Measurements from ENCODE around the gene TMEM169.

TMEM169 gene, protein sequence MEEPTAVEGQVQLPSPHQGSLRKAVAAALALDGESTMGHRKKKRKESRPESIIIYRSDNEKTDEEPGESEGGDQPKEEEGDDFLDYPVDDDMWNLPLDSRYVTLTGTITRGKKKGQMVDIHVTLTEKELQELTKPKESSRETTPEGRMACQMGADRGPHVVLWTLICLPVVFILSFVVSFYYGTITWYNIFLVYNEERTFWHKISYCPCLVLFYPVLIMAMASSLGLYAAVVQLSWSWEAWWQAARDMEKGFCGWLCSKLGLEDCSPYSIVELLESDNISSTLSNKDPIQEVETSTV

DNA sequence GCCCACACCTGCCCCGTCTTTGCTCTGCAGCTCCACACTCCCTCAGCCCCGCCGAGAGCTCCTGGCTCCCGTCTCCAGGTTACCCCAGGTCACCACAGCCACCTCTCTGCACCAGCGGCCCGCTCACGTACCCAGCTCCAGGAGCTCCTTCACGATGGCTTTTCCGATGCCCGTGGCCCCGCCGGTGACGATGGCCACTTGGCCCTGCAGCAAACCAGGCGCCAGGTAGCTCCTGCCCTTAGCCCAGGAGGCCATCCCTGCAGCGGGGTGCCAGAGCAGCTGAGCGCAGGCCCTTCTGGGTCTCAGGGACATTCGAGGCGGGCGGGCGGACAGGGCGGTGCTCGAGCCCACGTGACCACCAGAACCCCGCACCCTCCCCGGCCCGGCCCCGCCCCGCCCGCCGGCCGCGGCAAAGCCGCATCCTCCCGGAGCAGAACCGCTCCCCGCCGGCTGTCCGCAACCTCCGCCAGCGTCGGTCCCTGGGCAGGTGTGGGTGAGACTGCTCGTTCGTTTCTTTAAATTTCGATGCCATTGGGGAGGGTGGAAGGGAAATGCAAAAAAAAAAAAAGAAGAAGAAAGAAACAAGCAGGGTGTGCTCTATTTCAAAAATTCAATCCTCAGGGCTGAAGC, at the start of gene TMEM169, which contains the start of gene PECR:
TMEM169 (plus strand) TSS at position 433 of the 630 bp plus-strand sequence. CDS start 14,045 bp downstream, outside the sequence.
PECR (minus strand) TSS at position 323 of the 630 bp plus-strand sequence; CDS start at position 255, 68 bp downstream.
- peak; percentile 66 for DNase-seq

DNA sequence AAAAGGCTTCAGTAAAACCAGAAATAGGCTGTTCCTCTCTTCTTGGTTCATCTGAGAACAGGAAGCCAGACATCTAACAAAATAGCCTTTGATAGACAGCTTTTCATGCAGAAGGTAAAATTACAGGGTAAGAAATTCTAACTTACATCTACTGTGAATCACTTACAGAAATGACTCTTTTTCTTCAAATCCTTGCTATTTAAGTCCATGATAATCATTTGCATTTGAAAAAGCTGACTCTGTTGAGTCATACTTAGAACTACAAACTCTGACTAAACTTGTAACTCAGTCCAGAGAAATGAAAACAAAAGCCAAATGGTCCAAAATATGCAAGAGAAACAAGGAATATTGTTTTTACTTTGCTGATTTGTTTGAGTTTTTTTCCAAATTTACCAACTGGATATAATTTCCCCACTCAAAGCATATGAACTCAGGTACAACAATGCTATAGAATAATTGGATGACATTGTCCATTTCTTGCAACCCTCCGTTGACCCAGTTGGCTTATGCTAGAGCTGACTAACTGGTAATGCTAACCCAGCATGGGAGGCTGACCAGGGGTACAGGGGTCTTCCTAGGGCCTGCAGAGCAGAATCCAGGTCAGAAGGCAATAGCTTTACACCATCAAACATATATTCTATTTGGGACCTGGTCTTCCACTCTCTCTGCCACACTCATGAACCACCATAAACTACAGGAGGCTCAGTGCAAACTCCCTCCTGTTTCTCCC, 49.6 kb upstream of the TMEM169 start:
- DNase-seq: no peak

DNA sequence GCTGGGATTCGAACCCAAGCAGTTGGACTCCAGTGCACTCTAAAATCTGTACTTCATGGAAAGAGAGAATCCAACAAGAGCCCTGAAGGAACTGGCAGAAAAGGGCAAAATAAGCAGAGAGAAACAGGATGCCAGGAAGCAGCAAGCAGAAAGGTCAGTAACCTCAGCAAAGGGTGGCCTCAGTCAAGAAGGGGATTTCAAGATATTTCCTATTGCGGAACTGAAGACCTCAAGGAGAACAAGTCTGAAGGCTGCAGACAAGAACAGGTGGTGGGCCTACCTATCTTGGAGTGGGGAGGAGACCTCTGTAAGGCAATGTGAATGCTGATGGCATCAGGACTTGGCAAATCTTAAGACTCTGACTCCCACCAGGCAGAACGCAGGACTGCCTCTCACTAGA, 48.3 kb upstream of the TMEM169 start:
- DNase-seq: no peak

DNA sequence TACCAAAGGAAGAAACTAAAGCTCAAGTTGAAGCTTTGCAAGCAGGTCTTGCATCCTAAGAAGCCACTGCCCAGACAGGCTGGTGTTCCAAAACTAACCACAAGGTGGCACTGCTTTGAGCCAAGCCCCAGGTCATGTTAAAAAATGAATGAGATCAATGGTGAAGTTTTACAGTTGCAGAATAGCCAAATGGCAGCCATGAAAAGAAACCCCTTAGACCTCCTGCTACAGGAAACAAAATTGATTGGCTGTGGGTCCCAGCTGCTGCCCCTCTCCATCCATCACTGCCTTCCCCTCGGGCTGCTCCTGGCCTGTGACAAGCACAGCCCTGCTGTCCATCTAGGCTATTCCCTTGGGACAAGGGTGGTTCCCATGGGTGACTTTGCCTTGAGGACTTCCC, 47.7 kb upstream of the TMEM169 start:
- no peak for DNase-seq

DNA sequence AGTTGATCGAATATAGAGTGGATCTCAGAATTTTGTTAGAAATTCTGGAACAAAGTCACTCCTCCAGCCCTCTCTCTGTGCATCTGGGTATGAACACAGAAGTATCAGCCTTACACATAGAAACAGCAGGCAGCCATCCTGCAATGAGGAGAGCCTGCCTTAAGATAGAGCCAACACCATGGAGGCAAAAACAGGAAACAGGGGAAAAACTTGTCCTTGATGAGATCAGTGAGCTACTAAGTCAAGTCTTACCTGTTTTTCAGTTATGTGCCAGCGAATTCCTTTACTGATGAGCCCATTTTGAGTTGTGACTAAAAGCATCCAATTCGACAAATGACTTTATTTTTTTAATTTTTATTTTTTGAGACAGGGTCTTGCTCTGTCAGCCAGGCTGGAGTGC, 41.8 kb upstream of the TMEM169 start:
- no peak for DNase-seq

DNA sequence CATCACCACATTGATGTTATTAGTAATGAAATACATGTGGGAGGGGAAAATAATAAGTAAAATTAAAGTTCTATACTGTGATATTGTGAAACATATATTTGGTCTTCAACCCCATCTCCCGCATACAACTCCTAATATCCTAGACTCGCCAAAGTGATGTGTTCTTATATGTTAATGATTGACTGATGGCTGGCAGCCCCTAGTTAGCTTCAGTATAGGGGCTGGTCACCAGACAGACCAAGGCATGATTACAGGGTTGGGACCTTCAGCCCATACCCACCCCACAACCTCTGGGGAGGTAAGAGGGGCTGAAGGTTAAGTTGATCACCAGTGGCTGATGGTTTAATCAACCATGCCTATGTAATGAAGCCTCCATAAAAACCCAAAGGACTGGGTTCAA, 40.3 kb upstream of the TMEM169 start:
- DNase-seq: no peak

DNA sequence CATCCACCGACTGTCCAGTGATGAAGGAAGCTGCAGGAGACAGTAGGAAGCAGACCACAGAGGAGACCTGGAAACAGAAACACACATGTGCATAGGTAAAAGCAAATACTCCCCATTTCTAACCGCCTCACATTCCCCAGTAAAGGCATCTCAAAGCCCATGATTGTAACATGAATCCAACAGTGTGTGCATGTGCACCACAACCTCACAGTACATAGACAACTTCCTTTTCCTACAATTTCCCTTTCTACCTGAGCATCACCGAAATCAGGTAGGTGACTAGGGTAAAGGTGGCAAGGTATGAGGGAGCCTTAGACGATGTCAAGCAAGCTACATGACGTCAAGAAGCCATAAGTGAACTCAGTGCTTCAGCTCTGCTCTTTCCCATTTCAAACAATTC, 37.8 kb upstream of the TMEM169 start:
- no peak for DNase-seq

DNA sequence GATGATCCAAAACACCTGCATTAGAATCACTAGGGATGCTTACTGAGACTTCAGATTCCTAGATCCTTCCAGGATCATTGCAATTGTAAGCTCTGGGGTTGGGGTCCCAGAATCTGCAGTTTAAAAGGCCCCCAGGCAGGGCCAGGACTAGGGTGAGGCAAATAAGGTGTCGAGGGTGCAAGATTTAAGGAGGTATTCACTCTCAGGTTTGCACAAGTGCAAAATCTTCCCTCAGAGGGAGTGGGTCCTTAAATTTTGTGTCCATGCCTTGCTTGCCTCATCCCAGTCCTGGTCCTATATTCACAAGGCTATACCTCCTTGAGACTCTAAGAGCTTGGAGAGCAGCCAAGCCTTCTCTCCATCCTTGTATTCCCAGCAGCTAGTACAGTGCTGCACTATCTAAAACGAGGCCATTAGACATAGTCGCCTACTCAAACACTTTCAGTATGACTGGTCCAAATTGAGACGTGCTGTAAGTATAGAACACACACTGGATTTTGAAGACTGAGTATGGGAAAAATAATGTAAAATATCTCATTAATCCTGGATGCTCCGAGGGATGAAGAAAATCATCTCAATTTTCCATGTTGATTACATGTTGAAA, 36.7 kb upstream of the TMEM169 start:
- DNase-seq: no peak

DNA sequence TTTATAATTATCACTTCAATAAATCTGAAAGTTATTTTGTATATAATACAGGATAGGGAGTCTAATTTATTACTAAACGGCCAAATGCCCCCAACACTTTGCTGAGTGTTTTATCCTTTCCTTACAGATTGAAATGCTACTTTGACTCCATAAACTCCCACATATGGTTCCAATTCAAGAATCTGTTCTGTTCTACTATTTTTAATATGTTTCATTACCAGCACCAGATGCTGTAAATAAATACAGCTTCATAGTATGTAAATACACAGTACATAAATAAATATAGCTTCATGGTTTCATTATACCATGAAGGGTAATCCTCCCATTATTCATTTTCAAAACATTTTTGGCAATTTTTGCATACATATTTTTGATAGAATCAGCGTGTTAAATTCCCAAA, 34.3 kb upstream of the TMEM169 start:
- no peak for DNase-seq

DNA sequence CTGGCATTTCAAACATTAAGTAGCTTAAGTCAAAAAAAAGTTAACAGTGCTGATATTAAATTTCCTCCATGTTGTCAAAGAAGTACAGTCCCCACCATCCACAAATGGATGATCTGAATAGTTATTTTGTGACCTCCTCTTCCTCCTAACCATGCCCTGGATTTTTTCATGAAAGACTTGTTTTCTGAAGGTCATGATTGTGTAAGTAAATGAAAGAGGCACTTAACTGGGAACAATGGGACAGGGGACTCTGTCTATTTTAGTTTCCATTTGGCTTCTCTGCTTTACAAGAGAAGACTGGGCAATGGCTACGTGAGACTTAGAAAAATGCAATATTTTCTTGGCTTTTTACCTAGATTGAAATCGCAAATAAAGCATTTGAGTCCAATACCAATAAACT, 32.3 kb upstream of the TMEM169 start:
- no peak for DNase-seq

DNA sequence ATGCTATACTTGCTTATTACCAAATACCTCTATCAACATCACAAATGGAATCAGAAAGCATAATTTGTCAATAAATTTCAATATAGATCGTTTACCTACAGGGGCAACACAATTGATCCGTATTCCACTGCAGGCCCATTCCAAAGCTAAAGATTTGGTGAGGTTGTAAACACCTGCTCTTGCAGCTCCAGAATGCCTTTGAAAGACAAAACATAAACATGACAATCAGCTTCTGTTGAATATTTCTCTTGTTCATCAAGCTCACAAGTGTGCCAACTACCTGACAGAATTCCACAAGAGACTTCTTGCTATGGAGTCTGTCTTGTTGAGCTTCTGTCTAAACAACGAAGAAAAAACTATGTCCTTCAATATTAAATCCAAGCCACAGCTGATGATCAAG, 30.4 kb upstream of the TMEM169 start:
- DNase-seq: no peak

DNA sequence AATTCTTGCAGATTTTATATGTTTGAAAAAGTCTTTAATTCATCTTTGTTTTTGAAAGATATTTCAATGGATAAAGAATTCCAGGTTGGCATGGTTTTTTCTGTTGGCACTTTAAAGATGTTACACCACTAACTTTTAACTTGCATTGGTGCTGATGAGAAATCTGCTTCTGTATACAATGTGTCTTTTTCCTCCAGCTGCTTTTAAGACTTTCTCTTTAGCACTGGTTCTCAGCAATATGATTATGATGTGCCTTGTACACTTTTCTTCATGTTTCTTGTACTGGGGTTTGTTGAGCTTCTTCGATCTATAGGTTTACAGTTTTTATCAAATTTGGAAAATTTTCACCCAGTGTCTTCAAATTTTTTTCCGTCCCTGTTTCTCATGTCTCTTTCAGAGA, 29.3 kb upstream of the TMEM169 start:
- no peak for DNase-seq

DNA sequence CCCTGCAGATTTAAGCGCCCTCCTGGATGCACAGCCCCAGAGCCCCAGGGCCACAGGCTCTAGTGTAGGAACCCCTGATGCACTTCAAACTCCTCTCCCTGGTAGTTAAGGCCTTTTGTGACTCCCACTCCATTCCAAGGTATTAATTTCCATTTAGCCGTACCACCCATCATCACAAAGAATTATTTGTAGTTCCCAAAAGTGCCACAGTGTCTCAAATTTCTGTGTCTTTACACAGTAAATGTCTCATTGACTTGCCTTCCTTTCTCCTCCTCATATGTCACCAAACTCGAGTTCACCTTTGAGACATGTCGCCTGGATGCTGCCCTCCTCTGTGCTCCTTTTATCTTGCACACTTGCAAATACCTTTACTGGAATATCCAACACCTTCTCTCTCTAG, 26.0 kb upstream of the TMEM169 start:
- no peak for DNase-seq

DNA sequence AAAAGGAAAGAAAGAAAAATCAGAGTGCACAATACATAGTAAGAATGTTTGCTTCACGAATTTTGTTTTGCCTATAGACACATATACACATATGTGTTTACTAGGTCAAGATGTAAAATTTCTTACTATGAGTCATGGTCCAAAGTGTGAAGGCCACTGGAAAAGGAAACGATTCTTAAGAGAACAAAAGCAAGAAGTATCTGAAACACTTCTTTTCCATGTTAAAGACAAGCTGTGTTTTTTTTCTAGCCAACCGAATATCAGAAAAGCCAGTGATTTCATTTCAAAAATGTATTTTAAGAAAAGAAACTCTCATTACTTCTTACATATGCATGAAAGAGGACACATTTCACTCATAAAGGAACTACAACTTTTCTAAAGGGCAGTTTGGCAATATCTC, 25.0 kb upstream of the TMEM169 start:
- DNase-seq: no peak

DNA sequence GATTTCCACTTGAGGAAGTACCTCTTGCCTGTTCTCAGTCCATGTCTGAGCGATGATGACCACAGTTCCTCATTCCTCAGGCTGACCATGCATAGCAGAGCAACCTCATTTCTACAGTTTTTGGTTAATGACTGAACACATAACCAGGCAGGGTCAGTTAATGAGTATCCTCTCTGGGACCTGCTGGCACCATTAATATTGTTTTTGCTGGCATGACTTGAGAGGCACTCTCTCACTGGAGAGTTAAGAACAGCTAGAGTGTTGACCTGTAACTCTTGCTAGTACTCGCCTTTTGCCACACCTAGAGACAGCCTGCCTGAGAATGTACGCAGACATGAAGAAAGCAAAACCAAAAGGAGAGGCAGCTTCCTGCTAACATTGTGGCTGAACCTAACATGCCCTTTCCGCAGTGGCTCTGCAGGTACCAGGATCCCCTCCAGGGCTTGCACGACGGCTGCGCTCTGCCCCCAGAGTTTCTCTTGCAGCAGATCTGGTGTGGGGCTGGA, 24.0 kb upstream of the TMEM169 start:
- no peak for DNase-seq

DNA sequence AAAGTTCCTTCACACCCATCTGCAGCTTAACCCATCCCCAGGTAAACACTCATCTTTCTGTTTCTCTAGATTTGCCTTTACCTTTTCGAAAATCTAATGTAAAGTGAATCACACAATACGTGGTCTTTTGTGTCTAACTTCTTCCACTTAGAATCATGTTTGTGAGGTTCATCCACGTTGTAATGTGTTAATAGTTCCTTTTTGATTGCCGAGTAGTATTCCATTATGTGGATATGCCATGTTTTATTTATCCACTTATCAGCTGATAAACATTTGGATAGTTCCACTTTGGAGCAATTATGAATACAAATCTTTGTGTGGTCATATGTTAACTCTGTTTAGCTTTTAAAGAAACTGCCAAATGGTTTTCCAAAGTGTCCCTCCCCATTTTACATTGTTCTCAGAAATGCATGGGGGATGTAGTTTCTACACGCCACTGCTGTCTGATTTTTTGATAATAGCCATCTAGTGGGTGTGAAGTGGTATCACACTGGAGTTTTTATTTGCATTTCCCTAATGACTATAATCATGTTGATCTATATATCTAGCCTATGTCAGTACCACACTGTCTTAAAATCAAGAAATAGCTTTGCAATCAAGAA, 22.4 kb upstream of the TMEM169 start:
- no peak for DNase-seq

DNA sequence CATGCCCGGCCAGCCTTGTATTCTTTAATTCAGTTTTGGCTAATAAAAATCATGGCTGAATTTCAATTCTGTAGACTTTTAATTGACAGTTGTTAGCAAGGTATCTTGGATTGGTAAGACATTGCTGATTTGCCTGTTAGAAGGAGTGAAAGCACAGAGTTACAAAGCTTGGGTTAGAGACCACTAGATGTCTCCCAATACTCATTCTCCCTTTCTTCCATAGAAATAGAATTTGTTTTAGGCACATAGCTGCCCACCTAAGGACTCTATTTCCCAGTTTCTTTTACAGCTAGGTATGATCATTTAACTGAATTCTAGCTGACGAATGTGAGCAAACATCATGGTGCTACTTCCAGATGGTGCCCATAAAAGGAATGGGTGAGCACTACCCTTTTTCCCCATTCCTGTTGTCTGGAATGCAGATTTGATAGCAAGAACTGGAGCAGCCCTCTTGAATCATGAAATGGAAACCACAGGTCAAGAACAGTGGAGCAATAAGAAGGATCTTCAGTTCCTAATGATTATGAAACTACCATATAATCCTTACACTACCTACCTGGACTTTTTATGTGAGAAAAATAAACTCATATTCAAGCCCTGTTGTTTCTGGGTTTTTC, 17.6 kb upstream of the TMEM169 start:
- DNase-seq: no peak

DNA sequence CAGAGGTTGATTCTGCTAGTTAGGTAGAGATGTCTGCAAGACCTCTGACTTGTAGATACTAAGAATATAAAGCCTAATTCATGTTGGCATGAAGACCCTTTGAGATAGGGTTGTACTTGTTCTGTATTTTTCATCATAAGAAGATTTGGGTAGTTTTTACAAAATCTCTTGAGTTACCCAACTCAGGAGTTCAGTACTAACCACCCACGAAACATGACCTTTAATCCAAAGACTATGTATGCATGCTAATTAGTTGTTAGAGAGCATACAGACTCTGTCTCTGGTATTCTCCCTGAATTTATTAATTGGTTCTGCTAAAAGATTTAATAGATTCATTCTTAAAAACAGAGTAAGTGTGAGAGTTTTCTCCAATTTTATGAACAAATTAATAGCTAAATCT, 17.1 kb upstream of the TMEM169 start:
- DNase-seq: no peak

DNA sequence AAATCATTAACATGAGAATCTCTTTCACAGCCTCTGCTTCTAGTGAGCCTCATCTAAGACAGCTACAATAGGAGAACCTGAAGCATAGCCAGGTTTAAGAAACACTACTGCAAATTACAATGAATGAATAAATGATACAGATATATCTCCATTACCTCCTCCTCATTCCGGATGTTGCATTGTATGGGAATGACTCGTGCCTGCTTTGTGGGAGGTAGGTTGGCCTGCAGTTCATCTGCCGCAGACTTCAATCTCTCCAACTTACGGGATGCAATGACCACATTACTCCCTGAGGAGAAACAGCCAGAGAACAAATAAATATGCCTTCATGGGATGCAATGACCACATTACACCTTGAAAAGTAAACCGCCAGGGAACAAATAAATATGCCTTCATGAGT, 15.5 kb upstream of the TMEM169 start:
- no peak for DNase-seq

DNA sequence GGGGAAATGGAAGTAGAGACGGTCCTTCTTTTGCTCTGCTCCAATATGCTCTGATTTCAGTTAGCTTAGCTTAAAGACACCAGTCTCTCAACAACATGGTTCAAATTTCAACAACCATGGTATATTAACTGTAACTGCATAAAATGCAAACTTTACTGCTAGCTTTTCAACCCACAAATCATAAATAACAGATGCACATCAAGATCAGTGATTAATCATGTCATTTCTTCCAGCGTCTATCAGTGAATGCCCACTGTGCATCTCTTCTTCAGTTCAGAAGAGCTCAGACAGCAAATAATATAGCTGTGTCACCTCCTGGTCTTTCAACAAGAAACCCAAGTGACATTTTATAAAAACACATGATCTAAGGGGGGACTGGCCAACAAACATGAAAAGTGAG, 12.7 kb upstream of the TMEM169 start:
- no peak for DNase-seq

DNA sequence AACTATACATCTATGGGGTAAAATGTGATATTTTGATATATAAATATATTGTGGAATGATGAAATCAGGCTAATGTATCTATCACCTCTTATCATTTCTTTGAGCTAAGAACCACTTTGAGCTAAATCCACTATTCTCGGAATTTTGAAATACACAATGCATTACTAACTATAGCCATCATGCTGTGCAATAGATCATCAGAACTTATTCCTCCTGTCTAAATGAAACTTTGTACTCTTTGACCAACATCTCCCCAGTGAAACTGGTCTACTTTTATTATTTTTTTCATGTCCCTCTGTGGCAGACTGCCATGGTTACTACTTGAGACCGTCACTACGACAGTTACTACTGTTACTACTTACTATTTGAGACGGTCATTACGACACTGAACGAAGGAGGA, 11.5 kb upstream of the TMEM169 start:
- DNase-seq: no peak

DNA sequence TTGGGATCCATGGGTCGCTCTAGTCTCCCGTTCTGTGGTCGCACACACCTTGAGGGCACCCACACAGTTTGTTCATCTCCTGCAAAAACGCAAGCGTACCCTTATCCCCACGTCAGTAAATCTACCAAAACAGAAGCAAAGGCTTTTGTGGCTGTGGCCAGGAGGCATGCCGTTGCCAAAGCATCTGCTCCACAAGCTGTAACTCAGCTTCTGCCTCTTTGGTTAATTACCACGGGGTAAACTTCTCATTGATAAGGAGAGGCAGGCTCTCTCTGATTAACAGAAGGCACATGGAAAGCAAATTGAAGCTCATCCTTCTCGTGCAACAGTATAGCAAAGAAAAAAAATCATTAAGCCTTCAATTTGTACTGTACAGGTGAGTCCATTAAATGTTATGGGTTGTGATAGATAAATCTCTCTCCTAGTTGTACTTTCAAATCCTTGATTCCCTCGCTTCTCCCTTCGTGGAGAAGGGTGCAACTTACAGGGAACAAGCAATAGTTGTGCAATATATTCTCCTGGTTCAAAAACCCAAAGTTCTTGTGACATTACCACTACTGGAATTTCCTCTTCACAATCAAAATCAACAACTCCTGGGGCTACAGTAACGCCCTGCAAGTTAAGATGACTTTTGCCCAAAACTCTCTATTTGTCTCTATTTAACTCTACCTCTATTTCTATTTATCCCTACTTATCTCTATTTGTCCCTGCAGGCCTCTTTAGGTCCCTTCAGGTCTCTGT, 10.4 kb upstream of the TMEM169 start:
- DNase-seq: no peak
